Dedifferentiated amniotic fluid mesenchymal stem cell (primary cell): ENCODE results near the gene CLASP2.

Source experiments
- DNase-seq: peaks from one replicate; pipeline ENCODE4 v3.0.0-alpha.2; 2016; ENCODE audit errors: extremely low spot score

Gene CLASP2

DNA sequence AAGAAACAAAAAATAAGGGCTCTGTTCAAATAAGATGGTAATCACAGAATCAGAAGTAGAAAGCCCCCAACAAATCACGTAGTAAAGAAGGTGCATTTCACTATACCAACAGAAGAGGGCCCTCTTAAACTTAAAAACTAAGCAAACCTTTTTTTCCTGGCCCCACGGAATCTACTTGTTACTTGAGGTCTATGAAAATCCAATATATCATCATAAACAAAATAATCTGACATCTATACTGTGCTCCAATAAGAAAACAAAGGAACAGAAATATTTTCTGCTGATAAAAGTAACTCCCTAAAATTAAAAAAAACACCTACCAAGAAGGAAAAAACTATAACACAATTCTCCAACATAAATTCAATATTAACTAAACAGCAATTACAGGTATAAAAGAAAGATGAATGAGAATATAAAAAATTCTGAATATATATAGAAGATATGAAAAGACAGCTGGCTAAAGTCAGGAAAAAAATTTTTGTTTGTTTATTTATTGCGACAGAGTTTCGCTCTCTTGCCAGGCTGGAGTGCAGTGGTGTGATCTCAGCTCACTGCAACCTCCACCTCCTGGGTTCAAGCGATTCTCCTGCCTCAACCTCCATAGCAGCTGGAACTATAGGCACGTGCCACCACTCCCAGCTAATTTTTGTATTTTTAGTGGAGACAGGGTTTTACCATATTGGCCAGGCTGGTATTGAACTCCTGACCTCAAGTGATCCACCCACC is 81.8 kb downstream of the CLASP2 start:
- DNase-seq = peak; percentile 81

DNA sequence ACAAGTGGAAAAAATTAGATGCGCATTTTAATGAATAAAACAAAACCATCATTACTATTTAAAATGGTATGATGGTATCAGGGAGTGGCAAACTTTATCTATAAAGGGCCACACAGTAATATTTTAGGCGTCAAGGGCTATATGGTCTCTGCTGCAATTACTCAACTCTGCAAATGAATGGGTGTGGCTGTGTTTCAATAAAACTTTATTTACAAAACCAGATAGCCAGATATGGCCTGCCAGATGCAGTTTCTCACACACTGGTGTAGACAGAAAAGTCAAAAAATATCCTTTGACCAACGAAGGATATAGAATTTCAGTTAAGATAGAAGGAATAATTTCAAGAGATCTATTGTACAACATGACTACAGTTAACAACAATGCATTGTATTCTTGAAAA is 83.8 kb downstream of the CLASP2 start:
- no peak for DNase-seq

DNA sequence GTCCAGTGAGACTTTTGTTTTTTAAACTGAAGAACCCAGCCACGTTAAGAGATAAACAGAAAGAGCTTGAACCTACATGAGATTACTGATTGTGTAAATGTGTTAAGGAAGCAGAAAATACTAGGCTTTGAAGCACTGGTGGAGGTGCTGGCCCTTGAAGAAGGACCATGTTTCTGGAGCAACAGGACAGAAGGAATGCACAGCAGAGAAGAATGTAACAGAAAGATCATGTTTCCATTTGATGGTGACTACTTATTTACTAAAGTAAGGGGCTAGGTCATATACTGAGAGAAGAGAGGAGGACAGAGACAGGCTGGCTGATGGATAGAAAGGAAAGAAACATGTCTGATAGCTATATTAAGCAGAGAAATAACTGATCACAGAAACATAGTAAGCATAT is 88.8 kb downstream of the CLASP2 start:
- no peak for DNase-seq

DNA sequence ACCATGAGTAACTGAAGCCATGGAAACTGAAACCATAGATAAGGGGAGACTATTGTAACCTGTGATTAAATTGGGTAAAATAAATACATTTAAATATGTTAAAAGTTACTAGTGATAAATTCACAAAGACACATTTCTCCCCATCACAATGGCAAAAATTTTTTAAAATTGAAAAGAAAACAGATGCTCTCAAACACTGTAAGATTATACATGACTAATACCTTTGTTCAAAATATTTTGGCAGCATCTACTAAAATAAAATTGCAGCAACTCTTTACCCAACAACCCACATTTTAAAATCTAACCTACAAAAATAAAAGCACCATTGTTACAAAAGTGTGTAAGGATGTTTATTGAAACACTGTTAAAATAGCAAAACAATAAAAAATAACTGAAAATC is 93.3 kb downstream of the CLASP2 start:
- no peak for DNase-seq

DNA sequence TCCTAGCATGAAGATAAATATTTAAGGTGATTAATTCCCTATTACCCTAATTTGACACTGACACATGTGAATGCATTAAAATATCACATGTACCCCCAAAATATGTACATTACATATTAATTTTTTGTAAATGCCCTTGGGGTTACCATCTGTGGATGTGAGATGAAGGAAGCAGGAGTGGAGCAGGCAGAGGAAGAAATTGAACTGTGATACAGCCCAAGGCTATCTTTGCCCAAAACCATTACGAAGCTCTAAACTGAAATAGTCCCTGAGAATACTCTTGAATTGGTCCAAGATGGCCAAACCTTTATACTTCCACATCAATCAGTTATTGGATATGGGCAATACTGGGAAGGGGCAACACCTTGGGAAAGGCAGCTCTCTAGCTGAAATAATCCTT is 105.0 kb downstream of the CLASP2 start:
- DNase-seq = no peak

DNA sequence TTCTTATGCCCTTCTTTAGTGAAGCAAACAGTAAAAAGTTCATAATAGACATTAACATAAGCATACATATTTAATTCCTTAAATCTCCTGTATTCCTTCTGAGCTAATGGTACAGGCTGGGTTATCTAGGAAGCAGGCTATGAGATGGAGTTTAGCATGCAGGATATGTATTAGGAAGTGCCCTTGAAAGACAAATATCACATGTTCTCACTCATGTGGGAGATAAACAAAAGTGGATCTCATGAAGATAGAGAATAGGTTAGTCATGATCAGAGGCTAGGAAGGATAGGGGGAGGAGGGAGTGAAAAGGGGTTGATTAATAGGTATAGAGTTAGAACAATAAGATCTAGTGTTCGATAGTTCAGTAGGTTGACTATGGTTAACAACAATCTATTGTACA is 105.4 kb downstream of the CLASP2 start:
- no peak for DNase-seq

DNA sequence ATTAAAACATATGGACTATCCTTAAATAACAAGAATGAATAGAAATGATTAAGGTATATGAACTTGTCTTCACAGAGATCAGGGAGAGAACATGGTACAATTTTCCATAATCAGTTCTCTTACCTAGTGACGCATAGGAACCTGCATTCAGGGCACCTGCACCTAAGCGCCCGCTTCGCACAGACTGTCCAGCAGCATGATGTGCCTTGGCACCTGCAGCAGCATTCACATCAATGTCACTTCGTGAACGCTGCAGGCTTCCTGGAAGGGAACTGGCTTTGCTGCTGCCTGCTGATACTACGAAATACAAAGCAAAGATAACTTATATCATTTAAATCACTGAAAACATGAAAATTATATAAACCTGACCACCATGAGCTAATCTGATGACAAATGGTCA is 115.2 kb downstream of the CLASP2 start:
- DNase-seq = no peak

DNA sequence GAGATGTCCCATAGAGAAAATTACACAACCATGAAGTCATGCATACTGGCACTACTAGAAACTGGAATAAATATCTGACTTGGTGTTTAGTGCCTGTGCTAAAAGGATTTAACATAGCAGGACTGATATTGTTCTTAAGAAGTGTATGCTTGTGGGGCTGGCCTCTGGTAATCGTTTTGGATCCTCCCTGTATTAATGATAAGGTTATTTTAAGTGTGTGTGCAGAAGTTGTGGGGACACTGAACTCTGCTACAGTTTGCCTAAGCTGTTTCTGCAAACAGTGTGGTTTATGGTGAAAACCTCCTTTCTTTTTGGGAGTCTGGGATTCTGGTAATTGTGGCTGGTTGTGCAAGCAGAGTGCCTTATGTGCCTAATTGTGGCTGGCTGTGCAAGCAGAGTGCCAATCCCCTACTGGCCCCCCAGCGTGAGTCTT is 120.8 kb downstream of the CLASP2 start:
- no peak for DNase-seq

DNA sequence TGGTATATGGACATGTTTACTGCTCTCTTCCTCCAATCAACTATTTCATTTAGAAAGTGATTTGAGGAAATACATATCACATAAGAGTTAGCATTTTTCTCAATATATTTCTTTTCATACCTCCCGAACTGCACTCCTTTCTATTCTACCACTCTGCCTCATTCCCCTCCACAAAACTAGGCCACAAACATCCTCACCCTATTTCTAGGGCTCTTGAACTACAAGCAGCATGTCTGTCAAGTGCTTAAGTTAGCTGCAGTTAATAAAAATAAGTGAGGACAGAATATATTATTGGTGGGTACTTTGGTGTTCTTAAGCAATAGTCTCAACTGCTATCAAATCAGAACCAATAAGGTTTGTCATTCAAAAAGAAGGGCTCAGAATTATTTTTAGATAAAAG is 125.1 kb downstream of the CLASP2 start:
- no peak for DNase-seq

DNA sequence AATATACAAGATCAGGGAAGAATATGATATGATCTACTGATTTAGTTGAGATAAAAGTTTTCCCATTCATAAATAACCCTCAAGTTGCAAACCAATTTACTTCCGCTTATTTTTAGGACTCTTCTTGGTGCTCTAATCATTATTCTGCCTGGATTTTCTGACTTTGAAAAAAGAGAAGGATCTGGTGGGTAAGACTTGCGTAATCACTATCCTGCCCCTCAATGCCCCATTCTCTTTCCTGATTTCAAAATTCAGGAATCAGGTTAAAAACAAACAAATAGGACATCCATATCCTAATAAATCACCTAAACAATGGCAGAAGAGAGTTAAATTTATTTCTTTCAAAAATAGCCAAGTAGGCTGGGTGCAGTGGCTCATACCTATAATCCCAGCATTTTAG is 127.5 kb downstream of the CLASP2 start:
- DNase-seq = no peak

DNA sequence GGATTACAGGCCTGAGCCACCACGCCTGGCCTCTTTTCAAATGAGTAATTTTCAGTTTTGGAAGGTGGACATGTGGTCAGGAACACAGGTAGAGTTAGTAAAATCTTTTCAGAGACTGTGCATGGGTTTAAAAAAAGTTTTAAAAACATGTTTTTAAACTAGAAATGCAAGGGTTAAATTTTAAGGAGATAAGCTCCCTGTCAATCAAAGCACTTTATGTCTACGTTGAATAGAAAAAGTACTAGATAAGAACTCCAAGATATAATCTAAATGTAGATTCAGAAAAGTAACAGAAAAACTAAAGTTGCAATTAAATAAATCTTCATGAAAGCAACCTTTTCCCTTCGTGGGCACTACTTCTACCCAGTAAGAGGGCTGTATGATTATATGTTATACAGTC is 131.7 kb downstream of the CLASP2 start:
- DNase-seq = no peak

DNA sequence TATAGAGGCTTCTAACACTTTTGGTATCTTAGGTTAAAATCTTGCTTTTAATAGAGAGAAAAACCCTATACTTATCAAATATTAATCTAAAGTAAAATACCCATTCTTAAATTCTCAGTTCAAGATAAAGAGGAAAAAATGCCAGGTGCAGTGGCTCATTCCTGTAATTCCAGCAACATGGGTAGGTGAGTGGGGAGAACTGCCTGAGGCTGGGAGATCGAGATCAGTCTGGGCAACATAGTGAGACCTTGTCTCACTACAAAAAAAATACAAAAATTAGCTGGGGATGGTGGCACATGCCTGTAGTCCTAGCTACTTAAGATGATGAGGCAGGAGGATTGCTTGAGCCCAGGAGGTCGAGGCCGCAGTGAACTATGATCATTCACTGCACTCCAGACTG is 135.8 kb downstream of the CLASP2 start:
- DNase-seq = no peak

DNA sequence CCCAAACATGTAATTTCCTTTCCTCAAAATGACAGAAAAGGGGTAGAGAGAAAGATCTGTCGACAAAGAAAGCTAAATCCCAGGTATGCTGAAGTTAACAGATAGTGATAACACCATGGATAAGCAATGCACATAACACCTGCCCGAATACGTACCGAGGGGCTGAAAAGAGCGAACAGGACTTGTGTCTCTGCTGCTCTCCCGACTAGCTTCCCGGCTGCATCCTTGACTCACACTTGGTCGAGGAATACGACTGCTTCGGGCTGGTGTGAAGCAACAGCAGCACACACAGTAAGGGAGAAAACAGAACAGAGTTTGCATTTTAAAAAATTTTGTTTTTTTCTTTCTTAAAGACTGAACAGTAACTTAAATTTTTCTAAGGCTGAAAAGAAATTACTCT is 136.4 kb downstream of the CLASP2 start:
- DNase-seq = no peak

DNA sequence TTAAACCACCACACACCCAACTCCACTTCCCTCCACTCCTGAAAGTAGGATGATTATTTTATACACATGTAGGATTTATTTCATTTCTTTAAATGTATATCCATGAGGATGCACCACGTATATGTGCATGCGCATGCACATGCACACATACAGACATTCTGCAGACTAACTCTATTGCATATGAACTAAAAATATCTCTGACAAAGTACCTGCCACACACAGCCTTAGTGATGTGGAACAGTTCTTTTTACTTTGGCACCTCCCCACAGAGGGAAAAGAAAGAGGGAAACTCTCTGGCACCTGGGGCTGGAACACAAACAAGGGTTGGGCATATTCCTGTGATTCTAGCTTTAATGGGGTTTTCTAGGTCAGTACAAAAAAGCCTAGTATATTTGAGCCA is 138.2 kb downstream of the CLASP2 start:
- no peak for DNase-seq

DNA sequence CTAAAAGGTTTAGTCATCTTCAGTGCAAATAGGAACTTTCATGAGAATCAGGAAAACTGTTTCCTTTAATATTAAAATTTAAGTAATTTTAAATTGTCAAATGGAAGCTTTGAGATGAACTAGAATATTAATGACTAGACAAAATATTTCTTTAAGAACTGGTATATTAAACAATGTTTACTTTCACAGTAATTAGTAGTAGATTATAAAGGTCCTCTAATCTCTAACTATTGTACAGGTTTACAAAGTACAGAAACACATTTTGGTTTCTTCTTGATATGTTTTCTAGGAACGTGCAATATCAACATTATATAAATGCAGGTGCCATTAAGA is 138.9 kb downstream of the CLASP2 start:
- DNase-seq = no peak

DNA sequence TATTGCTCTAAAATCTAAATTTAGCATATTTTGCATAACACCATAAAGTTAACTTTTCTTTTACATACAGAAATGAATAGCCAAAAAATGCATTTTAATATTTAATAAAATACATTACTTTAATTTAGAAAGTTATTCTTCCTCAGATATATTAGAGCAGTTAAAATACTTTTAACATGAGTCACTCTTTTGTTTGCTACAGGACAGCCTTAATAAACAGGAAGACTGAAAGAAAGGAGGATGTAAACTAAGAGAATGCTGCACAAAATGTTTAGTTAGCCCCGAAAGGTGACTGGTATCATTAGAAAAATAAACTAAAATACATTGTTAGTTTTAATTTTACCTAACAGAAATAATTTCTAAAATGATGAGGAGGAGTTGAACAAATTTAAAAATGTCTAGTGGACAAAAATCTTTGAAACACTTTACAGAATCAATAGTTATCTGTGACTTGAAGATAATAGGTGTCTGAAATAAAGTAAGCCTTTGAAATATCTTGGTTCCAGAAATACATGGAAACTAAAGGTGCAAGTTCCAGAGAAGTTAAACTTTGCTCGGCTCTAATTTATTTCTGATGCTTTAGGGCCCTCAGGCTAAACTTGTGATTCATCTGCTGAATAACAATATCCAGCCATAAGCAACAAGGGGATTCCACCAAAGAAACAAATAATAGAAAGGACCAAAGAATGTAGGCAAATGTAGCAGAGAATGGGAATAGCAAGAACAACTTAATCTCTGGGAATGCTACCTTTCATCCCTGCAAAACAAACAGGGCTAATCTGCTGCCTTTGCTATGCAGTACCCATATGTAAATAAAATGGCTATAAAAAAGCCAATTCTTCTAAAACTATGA is 139.5 kb downstream of the CLASP2 start:
- DNase-seq = peak; percentile 66

DNA sequence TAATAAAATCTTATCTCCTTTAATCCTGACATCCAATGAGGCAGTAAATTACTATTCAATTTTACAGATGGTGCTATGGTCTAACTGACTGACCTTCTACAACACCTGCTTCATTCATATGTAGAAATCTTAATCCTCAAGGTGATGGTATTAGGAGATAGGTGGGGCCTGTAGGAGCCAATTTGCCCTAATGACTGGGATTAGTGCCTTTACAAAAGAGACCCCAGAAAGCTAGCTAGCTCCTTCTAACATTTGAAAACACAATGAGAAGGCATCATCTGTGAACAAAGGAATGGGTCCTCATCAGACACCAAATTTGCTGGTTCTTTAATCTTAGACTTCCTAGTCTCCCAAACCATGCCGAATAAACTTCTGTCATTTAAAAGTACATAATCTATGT is 140.5 kb downstream of the CLASP2 start:
- no peak for DNase-seq

DNA sequence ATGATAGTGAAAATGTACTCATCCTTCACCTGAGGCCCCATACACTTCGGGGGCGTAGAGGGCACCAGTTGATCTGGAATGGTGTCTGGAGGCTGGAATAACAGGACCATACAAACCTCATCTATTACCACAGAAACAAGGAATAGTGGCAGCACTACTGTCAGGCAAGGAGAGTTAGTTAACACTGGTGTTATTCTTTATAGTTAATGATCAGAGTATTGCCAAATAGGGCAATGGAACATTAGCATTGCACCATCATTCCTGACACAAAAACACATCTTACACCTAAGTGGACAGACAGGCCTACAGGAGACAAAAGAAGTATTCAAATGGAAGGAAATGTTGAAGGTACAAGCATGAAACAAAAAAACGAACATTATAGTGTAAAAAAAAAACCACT is 140.9 kb downstream of the CLASP2 start:
- DNase-seq = no peak

DNA sequence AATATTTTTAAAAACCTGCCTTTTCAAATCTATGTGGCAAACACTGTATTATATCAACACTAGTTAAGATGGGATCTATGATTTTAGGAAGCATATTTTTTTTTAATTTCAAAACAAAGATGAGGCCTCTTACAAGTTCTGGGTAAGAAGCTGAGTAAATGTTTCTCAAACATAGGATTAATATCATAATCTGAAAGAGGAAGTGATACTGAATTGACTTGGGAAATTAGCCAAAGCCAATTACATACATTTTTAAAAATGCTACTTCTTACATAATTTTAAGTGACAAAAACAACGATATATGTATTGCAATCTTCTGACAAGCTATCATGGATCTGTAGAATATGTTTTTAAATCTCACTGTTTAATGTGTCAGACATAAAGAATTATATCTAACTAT is 142.7 kb downstream of the CLASP2 start:
- no peak for DNase-seq

DNA sequence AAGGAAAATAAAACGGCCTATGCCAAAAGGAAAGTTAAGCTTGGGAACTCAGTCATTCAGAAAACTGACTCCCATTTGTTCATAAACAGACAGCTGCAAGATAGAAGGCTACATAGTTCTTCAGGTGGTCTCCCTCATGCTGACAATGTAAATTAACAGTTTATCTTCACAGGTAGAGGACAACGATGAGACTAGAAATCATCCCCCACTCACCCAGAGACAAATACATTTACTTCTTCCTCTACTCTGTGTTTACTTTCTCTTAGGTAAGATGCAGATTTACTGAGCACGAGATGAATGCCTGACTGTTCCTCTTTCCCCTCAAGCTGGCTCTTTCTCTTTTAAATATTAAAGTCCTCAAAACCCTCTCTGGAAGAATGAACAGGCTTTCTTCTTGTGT is 160.2 kb downstream of the CLASP2 start:
- no peak for DNase-seq

DNA sequence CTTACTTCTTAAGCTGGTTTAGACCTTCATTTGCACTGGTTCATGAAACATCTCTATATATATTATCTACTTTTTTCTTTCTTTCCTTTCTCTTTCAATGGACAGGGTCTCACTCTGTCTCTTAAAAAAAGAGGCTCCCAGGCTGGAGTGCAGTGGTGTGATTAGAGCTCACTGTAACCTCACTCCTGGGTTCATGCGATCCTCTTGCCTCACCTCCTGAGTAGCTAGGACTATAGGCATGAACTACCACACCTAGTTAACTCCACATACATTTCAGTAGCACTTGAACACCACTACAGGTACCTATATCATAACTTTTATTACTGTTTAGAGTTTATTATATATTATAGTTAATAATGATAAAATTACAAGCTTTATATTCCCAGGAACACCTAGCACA is 160.8 kb downstream of the CLASP2 start:
- no peak for DNase-seq

DNA sequence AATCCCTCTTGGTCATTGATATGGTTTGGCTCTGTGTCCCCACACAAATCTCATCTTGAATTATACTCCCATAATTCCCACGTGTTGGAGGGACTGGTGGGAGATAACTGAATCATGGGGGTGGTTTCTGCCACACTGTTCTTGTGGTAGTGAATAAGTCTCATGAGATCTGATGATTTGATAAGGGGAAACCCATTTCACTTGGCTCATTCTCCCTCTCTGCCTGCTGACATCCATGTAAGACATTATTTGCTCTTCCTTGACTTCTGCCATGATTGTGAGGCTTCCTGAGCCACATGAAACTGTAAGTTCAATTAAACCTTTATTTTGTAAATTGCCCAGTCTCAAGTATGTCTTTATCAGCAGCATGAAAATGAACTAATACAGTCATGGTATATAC is 171.0 kb downstream of the CLASP2 start:
- DNase-seq = no peak

DNA sequence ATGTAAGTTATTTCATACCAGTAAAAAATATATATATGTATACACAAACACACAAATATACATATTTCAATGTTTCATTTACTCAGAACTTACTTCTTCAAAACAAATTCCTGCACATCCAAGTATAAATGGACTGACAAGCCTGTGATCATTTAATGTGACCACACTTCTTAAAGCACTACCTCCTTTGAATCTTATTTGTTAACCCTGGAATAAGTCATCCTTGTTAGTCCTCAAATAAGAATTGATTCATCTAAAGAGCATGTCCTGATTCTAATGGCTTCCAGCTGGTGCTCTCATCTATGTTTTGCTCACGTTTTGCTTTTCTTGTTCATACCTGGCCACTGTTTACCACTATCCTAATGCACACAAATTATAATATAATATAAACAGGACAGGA is 173.9 kb downstream of the CLASP2 start:
- DNase-seq = no peak

DNA sequence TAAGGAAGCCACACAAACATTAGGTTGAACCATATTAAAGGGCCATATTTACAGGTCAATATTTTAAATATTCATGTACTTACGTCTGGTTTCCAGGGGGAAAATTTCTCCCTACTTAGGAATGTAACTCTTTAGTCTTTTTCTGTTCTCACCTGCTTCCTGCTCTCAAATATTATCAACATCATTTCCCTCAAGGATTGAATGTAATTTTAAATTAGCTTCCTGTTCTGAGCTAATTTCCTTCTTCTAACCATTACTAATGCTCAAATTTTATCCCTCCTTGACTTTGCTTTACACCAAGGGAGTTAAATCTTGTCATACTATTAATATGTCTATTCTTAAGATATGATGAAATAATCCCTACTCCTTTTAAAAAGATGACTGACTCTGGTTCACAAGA is 174.5 kb downstream of the CLASP2 start:
- no peak for DNase-seq
